CD4-positive, alpha-beta T cell treated with Interferon alpha-2 for 1 hour (primary cell): ENCODE results near the gene RAB3C.

ENCODE experiments used
- DNase-seq, 2 donors: peaks; one replicate each; pipeline ENCODE4 v3.0.0-alpha.2; 2020 to 2022

Gene RAB3C

DNA sequence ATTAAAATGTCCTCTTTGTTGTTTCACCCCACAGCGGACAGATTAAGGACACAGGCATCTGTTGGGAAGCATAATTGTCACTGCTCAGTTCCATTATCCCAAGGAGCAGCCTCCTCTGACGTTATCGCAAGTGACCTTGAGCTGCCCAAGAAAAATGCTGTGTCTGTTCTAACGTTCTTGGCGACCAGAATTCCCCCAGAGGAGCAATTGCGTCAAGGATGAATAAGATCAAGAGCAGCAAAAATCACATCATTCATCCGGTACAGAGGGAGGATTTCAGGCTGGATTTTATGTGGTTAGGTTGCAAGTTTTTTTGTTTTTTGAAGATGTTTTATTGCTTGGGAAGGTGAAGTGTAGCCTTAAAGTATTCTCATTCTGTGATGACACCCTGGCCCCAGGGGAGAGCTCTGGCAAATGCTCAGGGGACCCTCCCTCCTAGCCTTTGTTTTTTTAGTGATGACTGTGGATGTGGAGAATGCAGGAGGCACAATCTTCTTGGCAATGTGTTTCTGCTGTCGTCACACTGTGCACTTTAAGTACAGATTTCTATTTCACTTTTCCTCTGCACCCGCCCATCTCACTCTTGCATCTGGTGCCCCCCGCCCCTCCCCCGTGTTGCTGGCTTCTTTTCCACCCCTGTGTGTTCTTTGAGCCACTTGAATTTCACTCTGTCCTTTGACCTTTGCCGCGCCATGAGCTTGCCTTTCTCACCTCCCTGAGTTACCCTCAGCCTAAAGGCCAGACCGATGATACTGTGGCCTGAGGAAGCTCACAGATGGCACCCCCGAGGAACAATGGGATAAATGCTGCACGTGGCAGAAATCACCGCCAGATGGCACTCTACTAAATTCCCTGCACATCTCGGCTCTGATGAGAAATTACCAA, 308.5 kb downstream of the RAB3C start:
- peak; percentile 47 to 67 for DNase-seq

DNA sequence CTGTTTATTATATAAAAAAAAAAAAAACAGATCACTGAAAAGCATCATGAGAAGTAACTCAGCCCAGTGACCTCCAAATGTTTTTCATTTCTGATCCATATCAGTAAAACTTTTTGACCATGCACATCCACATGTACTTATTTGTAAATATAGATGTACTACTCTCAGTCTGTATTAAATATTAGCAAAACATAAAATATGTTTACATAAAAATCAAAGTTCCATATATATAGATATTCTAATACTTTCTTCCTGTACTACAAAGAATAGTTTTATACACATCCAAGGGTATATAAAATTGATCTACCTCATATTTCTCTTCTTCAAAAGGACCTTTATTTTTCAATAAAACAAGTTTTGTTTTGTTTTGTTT, 309.1 kb downstream of the RAB3C start:
- no peak for DNase-seq

DNA sequence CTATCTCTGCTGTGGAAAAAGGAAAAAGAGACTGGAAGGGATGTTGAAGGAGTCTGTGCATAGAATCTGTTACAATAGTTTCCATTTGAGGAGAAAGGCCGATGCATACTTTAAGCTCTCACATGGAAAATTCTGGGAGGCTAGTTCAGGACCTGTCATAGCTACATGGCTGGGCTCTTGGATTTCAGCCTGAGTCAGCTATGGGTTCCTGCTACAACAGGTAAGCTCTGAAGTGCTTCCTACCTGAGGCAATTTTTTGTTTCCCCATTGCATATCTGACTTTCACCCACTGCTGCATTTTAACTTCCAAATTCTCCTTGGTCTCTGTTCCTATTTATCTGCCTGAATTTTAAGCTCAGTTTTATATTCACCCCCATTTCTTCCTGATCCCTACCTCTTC, 310.7 kb downstream of the RAB3C start:
- no peak for DNase-seq

- no peak for DNase-seq
These were observed 315.1 kb downstream of the RAB3C start for GRCh38 chr5:58898006-58898405.

DNA sequence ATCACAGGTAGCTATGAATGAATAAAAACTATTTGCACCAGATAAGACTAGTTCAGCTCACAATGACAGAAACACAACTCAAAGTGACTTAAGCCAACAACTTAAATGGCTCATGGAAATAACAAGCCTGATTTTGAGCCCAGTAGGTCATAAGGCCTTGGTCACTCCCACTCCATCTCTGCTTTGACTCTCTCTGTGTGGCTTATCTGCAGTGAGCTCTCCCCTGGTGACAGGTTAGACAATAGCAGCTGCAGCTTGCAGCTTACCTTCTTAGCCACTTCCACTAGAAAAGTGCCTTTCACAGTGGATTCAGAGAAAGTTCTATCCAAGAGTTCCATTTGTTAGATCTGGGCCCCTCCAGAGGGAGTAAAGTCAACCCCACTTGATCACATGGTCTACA, 315.7 kb downstream of the RAB3C start:
- DNase-seq, result no peak

DNA sequence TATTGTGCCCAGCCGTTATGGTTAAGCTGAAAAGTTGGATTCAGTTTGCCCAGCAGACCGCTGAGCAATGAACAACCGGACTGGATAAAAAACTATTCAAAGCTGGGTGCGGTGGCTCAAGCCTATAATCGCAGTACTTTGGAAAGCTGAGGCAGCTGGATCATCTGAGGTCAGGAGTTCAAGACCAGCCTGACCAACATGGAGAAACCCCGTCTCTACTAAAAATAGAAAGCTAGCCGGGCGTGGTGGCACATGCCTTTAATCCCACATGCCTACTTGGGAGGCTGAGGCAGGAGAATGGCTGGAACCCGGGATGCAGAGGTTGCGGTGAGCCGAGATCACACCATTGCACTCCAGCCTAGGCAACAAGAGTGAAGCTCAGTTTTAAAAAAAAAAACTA, 318.4 kb downstream of the RAB3C start:
- no peak for DNase-seq

DNA sequence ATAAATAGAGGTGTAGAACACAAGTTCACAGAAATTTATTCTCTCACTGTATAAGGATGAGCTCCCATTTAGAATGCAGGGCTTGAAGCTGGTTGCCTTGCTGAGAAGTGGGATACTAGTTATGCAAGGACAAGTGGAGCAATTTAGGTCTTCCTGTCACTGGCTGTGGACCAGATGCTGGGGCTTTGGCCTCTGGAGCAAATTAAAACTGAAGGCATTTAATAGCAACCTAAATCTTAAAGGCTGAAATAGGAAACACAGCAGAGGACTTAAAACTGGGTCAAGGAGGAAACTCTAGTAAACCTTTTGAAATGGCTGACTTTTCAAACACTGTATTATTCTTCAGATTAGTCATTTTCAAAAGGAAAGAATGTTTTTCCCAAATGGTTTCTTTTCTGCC, 319.4 kb downstream of the RAB3C start:
- no peak for DNase-seq

DNA sequence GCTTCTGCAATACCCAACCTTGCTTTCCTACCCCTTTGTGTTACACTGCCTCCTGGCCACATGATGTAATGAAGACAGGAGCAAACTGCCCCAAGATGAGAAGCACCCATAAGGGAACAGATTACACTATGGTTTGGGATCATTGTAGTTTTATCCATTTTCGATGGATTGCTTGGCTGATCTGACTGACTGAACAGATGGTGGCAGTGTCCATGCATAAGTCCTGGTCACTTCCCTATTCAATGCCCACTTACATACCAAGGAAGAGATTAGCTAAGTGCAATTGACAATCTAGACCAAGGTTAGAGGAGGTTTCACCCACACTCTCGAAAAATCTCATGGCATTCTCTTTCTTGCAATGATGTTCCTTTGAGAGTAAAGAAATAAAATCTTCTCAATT, 319.9 kb downstream of the RAB3C start:
- no peak for DNase-seq

- DNase-seq, result no peak
These were observed 321.9 kb downstream of the RAB3C start for GRCh38 chr5:58904737-58905136.

DNA sequence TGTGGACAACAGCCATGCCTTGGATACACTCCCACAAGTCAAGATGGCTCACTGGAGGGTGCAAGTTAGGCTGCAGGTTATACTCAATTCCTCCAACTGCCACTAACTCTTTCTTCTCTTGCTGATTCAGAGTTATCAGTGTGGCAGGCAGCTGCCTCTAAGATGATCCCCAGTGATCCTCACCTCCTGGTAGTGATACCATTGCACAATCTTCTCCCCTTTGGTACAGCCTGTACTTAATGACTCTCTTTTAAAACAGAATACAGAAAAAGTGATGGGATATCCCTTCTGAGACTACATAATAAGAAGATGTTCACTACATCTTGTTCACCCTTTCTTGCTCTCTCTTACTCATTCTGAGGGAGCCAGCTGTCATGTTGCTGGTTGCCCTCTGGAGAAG, 323.1 kb downstream of the RAB3C start:
- no peak for DNase-seq
